Tibial artery (tissue), 4 donors: ENCODE results near the gene NTRK2.

Source experiments
- DNase-seq, 2 donors: peaks; one replicate each; pipeline ENCODE4 v3.0.0-alpha.2; 2019
- H3K27ac ChIP-seq, 2 donors: fragments of 200-600 bp; sonication (generic) in 1 of 2; 1 replicate in 1 of 2; 2 replicates in 1 of 2; pipeline ENCODE4 v1.5.1; 2018 to 2019; ENCODE audit warnings: mild to moderate bottlenecking in 1 of 2
- H3K27me3 ChIP-seq, 2 donors: fragments of 200-600 bp; sonication (generic) in 1 of 2; one replicate each; pipeline versions ENCODE4 v1.5.1 to v1.6.0; 2016 to 2019
- H3K36me3 ChIP-seq, 3 donors: fragments of 200-600 bp; sonication (generic) in 2 of 3; one replicate each; pipeline ENCODE4 v1.5.1; 2016 to 2019; ENCODE audit warnings: mild to moderate bottlenecking in 2 of 3
- H3K4me1 ChIP-seq, 4 donors: fragments of 200-600 bp; sonication (generic) in 2 of 4; 1 replicate in 3 of 4; 2 replicates in 1 of 4; pipeline ENCODE4 v1.5.1; 2016 to 2019
- H3K4me3 ChIP-seq, 2 donors: fragments of 200-600 bp; sonication (generic) in 1 of 2; 1 replicate in 1 of 2; 2 replicates in 1 of 2; pipeline ENCODE4 v1.5.1; 2018 to 2019; ENCODE audit warnings: mild to moderate bottlenecking in 2 of 2
- H3K9me3 ChIP-seq, 3 donors: fragments of 200-600 bp; sonication (generic) in 1 of 3; one replicate each; pipeline ENCODE4 v1.5.1; 2016 to 2019
- CTCF ChIP-seq, 2 experiments: fragments of 200-600 bp in 1 of 2; fragments of 450-650 bp in 1 of 2; IDR thresholded peaks; one replicate each; pipeline ENCODE4 v1.5.1; 2017 to 2019; ENCODE audit warnings: antibody characterized with exemption in 2 of 2, mild to moderate bottlenecking in 1 of 2, moderate library complexity in 1 of 2
- intact Hi-C: fragments of 100-400 bp; cut with DNase I; formaldehyde crosslinking; loops from one replicate; pipeline ENCODE4 v1.15.0; 2023; ENCODE audit warnings: low total_unique reads

NTRK2 gene

GRCh38 chr9:84939774-84940173 is 270.2 kb downstream of the NTRK2 start:
- TF ChIP-seq CTCF (IDR thresholded peaks at IDR 0.05) = no peak
- H3K4me1 ChIP-seq = peaks cover 0 to 36% (median 2%) of the 10 kb centered on the region in 4 donors
- H3K27me3 ChIP-seq = no peaks in the 10 kb centered on the region
- H3K4me3 ChIP-seq = no peak overlapping the region
- H3K9me3 ChIP-seq = no peaks in the 10 kb centered on the region
- intact Hi-C loops = no loop called here
- H3K36me3 ChIP-seq = no peaks in the 10 kb centered on the region
- H3K27ac ChIP-seq = no peak overlapping the region
- no peak for DNase-seq

- Histone ChIP-seq H3K36me3 (no peaks in the 10 kb centered on the region), H3K4me1 (peaks cover 0 to 31% (median 2%) of the 10 kb centered on the region in 4 donors), H3K27me3 (no peaks in the 10 kb centered on the region), H3K4me3 (no peak overlapping the region), H3K9me3 (no peaks in the 10 kb centered on the region), H3K27ac (no peak overlapping the region)
- no peak for DNase-seq
- intact Hi-C loops = no loop called here
- TF ChIP-seq CTCF (IDR thresholded peaks at IDR 0.05) = no peak
Measured at GRCh38 chr9:84940294-84940693, 270.8 kb downstream of the NTRK2 start.

- Histone ChIP-seq H3K4me1 (peaks cover 0 to 16% (median 2%) of the 10 kb centered on the region in 4 donors), H3K9me3 (no peaks in the 10 kb centered on the region), H3K4me3 (no peak overlapping the region), H3K27ac (no peak overlapping the region), H3K36me3 (no peaks in the 10 kb centered on the region), H3K27me3 (no peaks in the 10 kb centered on the region)
- TF ChIP-seq CTCF (IDR thresholded peaks at IDR 0.05) = no peak
- DNase-seq = no peak
- intact Hi-C loops = no loop called here
Measured at GRCh38 chr9:84941792-84942191, 272.3 kb downstream of the NTRK2 start.

- DNase-seq = no peak
- H3K4me3 ChIP-seq = no peak overlapping the region
- H3K27me3 ChIP-seq = no peaks in the 10 kb centered on the region
- no peaks in the 10 kb centered on the region for H3K9me3 ChIP-seq
- intact Hi-C loops = no loop called here
- TF ChIP-seq CTCF (IDR thresholded peaks at IDR 0.05) = no peak
- no peaks in the 10 kb centered on the region for H3K36me3 ChIP-seq
- peaks cover 0 to 21% (median 8%) of the 10 kb centered on the region in 4 donors for H3K4me1 ChIP-seq
- no peak overlapping the region for H3K27ac ChIP-seq
Measured at GRCh38 chr9:84943482-84944050, 274.0 kb downstream of the NTRK2 start.

GRCh38 chr9:84945878-84946538 is 276.5 kb downstream of the NTRK2 start:
- Histone ChIP-seq H3K27me3 (no peaks in the 10 kb centered on the region), H3K4me3 (no peak overlapping the region), H3K36me3 (no peaks in the 10 kb centered on the region), H3K27ac (no peak overlapping the region), H3K4me1 (peaks cover 0 to 17% (median 5%) of the 10 kb centered on the region in 4 donors), H3K9me3 (no peaks in the 10 kb centered on the region)
- DNase-seq = no peak
- no peak for TF ChIP-seq CTCF (IDR thresholded peaks at IDR 0.05)
- intact Hi-C loops = no loop called here
